Activated CD8-positive, alpha-beta memory T cell treated with anti-CD3 and anti-CD28 coated beads, Interleukin-2, amount 50 U/mL, for 4 hours (primary cell): ENCODE measurements around the gene ZRANB3.
"Not testable (repeated sequence)": the region's sequence is repeated elsewhere in the genome, so short reads cannot be mapped to it uniquely, and the experiment has no call there.

Source experiments
- DNase-seq: peaks from one replicate; pipeline ENCODE4 v3.0.0-alpha.2; 2020

The ZRANB3 gene

DNA sequence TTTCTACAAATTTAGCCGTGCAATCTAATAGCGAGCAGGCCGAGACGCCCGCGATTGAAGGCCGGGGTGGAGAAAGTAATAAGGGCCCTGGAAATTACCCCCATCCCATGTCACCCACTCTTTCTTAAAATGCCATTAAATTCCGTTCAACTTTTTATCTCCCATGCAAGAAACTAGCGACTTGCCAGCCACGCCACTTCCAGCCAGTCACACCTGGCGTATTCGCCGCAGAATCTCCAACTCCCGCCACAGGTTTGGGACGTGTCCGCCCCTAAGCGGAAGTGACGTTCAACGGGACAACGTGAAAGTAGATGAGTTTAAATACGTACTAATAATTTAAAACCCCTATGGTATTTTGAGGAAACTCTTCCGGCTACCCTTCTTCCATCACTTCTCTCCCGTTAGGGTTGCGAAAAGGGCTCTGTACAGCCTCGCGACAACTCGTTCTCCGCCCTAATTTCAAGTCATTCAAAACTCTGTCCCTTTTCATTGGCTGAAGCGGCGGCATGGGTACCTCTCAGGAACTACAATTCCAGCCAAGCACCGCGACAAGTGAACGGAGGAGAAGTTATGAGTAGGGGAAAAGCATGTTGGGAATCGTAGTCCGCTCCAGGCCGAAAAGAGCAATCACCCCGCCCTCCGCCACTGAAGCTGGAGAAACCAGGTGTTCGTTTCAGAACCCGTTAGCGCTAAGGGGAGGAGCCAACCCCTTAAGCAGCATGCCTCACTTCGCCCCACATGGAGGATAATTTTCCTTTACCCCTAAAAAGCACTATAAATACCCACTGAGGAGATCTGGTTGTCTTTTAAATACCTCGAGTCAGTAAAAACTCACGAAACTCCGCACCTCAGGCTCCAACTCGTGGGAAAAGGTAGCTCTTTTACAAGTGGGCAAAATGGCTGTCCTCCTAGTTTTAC, at the start of gene ZRANB3:
ZRANB3 (minus strand) TSS at position 906 of the 918 bp plus-strand sequence.
- peak; percentile 92 for DNase-seq

DNA sequence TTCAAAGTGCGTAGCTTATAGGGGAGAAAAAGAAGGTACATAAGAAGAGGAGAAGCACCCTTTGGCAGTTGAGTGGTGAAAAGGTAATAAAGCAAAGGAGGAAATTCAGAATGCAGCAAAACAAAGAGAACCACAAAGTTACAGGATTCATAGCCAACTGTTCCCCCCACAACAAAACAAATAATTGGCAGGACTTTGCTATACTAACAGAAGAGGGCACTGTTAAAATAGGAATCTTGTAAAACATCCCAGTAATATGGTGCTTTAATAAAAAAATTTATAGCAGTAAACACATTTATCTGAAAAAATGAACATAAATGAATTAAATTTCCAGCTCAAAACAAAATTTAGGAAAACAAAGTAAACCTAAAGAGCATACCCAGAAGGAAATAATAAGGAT, 42.6 kb upstream of the ZRANB3 start:
- no peak for DNase-seq

DNA sequence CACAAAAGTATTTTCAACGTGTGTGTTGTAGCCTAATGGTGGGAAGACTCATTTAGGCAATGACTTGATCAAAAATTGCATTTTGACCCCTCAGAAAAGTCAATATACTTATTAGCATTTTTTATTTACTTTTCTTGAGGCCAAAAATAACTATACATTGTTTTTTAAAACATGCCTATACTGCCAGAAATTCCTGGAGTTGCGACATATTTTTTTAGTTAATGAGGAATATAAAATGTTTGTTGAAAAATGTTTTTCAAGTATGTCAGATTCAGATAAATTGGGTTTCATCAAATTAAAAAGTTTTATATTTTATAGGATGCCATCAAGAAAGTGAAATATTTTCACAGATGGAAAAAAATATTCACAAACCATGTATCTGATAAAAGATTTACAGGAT, 39.9 kb upstream of the ZRANB3 start:
- no peak for DNase-seq

DNA sequence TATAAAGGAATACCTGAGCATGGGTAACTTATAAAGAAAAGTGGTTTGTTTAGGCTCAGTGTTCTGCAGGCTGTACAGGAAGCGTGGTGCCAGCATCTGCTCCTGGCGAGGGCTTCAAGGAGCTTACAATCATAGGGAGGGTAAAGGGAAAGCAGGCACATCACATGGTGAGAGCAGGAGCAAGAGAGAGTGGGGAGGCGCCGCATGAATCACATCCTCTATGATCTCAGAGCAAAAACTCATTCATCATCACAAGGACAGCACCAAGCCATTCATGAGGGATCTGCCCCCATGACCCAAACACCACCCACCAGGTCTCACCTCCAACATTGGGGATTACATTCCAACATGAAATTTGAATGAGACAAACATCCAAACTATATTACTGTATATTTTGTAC, 32.8 kb upstream of the ZRANB3 start:
- no peak for DNase-seq

DNA sequence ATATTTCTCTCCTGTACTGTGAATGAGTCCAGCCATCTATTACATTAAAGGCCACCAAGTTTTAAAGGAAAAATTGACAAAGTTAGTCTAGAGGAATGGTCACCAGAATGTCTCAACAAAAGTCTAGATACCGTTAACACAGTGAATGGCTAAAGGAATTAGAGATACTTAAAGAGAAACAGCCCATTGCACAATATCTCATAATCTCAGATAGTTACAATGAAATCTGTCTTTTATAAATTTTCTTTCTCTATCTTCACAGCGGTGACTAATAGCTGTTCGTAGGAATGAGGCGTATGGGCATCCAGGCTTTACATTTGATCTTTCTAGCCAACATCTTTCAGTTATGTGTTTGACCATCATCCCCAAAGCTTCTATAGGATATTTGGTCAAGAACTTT, 30.9 kb upstream of the ZRANB3 start:
- DNase-seq, result no peak

DNA sequence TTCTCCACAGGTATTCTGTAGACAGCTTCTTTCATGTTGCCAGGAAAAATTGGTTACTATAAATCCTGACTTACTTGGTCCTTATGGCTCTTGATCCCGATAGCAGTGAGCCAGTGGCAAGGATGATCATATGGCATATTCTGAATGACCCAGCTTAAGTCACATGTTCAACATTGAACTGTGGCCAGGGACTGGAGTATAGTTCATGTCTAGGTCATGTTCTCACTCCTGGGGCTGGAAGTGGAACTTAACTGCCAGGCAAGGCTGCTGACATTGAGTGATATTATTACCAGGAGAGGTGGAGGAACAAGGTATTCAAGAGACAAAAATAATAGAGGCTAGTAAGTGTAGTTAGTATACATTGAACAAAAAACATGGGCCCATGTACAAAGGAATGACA, 26.5 kb upstream of the ZRANB3 start:
- no peak for DNase-seq

DNA sequence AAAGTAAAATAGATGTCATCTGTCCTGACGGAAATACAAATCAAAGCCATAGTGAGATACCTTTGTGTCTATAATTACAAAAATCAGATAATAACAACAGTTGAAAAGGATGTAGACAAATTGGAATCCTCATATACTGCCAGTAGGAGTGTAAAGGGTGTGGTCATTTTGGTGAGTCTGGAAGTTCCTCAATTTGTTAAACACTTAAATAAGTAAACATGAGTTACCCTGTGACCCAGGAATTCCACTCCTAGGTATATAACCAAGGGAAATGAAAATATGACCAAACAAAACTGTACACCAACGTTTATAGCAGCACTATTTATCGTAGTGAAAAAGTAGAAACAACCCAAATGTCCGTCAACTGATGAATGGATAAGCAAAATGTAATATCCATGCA, 24.3 kb upstream of the ZRANB3 start:
- no peak for DNase-seq

DNA sequence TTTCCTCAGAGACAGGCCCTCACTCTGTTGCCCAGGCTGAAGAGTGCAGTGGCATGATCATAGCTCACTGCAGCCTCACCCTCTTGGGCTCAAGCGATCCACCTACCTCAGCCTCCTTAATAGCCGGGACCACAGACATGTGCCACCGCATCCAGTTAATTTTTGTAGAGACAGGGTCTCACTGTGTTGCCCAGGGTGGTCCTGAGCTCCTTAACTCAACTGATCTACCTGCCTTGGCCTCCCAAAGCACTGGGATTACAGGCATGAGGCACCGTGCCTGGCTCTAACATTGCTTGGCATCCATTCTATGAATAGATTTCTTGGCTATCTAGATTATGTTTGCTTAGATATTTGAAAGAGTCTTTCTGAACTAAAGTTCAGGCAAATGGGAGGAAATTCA, 21.9 kb upstream of the ZRANB3 start:
- DNase-seq, result no peak

DNA sequence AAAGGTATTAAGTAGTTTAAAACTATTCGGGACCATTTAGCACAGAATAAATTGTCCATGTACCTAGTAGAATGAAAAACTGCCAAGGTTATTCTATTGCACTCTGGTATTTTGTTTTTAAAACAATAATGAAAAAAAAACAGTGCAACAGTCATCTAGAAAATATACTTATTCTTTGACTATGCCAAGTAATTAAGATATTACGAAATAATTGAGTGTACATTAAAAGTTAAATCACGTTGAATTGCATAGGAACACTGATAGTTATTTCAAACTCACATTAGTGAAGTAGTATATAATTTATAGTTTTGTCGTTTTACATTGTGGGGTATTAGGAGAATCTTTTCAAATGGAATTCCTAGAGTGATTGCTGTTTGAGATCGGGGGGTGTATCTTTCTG, 20.3 kb upstream of the ZRANB3 start:
- DNase-seq, result no peak

DNA sequence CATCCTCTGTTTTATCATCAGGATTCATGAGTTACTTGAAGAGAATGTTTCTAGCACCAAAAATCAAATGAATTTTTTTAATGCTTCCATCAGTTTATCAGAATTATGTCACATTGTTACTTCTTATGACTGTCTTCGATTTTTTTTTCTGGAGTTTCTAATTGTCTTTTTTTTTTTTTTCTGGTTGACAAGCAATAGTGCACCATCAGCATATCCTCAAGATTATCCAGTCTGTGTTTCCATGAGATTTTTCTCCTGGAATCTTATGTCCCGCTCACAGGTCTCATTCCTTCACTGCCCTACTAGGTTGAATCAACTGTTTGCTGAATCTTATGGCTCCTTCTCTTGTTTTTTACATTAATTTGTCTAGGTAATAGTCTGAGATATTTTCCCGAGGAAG, 16.3 kb upstream of the ZRANB3 start:
- no peak for DNase-seq

DNA sequence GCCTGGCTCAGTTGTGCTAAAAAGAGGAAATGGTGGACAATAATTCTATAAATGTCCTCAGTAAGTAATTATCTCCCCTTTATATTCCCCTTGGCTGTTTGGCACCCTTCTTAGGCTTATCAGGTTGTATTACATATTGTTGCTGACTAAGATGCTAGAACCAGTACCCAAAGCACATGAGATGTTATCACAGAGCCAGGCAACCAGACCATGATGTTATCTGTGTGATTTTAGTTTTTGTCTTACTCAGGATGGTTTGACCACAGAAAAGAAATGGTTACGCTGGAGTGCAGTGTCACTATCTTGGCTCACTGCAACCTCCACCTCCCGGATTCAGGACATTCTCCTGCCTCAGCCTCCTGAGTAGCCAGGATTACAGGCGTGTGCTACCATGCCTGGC, 15.4 kb upstream of the ZRANB3 start:
- no peak for DNase-seq

DNA sequence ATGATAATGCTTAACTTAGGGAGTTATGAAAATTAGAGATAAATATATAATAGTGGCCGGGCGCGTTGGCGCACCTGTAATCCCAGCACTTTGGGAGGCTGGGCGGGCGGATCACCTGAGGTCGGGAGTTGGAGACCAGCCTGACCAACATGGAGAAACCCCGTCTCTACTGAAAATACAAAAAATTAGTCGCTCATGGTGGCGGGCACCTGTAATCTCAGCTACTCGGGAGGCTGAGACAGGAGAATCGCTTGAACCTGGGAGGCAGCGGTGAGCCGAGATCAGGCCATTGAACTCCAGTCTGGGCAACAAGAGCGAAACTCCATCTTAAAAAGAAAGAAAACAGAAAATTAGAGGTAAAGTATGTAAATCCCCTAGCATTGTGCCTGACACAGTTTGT, 2.5 kb upstream of the ZRANB3 start:
- not testable (repeated sequence) for DNase-seq

DNA sequence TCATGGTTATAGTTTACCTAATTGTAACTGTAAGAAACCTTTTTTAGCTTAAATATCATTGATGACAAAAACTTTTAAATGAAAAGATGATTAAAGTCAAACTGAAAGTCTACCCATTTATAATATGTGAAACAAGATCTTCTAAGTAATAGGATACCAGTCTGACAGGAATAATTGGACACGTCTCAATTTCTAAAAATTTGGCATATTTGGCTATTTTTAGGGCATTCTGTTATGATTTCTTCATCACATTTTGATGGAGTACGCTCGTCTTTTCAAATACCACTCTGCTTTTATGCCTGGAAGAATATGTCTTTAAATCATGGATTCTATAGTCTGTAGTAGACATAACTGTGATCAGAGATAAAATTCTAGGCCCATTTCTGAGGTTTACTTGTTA, 1.6 kb upstream of the ZRANB3 start:
- DNase-seq, result no peak

DNA sequence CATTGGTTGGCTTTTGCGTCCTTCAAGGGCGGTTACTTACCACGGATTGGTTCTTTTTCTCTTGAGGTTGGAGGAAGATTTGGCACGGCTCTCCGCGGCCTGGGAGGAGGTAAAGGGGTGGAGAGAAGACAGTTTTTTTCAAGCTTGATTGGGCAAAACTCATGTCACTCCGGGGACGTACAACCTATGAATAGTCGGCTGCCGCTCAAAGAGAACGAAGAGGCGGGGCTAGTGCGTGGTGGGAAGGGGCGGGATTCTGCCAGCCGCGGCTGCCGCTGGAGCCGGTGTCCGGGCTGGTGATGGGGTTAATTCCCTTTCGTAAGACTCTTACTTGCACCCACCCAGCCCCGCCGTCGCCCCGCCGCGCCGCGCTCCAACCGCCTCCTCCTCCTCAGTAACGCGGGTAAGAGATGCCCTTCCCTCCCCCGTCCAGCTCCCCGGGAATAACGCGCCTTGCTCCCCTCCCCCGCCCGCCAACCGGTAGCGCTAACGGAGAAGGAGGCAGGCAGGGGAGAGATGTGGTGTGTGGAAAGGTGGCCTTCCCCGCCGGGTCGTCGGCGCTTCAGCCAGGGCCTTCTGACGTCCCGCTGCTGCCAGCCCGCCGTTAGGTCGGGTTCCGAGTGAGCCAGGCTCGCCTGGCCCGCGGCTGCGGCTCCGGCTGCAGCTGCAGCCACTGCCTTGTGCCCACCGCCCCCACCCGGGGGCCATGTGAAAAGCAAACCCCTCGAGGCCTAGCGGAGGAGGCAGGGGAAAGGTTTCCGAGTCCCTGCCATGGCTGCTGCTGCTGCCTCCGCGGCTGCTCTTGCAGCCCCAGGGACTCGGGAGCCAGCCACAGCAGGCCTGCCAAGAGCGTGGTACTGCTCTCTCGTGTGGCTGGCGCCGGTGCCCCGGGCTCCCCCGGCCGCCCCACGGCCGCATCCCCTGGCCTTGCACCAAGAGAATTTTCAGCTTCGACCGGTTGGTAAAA, 496 bp upstream of the ZRANB3 start, which contains the start of gene R3HDM1:
R3HDM1 (plus strand) TSS at position 254 of the 967 bp plus-strand sequence. CDS start 73,362 bp downstream, outside the sequence.
- DNase-seq, result peak; percentile 93

DNA sequence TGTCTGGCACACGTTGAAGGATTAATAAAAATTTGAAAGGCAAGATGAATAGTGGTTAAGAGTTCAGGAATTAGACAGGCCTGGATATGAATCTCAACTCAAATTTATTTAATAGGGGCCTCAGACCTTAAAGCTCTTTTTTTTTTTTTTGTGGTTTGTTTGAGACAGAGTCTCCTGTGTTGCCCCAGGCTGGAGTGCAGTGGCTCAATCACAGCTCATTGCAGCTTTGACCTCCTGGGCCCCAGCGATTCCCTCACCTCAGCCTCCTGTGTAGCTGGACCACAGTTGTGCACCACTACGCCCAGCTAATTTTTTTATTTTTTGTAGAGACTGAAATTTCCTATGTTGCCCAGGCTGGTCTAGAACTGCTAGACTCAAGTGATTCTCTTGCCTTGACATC, 3.0 kb downstream of the ZRANB3 start:
- DNase-seq, result no peak

DNA sequence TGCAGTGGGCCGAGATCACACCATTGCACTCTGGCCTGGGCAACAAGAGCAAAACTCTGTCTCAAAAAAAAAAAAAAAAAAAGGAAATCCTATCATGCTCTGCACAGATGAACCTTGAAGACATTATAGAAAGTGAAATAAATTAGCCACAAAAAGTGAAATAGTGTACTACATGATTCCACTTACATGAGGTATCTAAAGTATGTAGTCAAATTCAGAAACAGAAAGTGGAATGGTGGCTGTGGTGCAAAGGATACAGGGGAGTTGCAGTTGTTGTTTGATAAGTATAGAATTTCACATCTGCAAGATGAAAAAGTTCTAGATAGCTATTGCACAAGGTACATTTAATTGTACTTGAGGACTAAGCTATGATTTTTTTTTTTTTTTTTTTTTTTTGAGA, 5.2 kb downstream of the ZRANB3 start:
- DNase-seq, result no peak

DNA sequence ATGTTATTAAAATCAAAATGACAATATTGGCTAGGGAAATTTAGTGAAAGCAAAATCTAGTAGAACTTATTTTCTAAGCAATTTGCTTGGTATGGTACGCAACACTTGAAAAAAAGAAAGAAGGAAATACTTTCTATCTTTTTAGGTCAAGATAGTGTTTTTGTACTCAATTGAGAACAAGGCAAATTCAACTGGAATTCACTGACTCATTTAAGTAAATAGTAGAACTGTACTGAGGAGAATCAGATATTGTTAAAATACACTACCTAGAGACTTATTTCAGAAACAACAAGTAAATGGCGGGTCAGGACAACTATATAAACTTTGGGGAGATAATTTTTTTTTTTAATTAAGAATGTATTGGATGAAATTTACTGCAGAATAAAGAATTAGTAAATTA, 18.9 kb downstream of the ZRANB3 start:
- no peak for DNase-seq

DNA sequence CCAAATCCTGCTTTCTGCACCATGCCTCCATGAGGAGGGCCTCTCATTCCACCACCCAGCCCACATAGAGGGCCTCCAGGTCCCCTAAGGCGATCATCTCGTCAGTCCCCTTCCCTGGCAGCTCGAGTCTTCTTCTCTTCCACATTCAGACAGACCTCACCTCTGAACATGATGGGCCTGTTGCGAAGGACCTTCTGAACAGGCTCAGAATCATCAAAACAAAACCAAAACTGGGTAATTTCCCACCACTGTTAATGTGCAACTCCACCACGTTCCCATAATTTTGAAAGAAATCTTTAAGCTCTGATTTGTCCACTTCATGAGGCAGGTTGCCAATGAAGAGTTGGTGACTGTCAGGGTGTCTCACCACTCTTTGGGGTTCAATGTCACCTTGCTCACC, 20.4 kb downstream of the ZRANB3 start:
- no peak for DNase-seq

DNA sequence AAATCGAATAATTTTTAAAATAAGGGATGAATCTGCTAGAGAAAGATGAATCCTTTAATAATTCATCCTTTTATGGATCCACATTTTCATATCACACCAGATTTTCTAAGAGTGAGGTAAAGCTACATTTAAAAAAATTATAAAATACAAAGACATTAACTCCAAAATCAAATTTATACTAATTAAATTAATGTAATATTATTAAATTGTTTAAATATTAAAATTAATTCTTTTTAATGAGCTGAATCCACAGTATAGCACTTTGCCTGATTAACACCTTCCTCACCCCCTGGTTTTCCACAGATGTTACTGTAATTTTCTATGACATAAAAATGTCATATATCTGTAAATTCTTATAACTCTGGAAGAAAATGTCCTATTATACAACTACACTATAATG, 26.2 kb downstream of the ZRANB3 start:
- no peak for DNase-seq

DNA sequence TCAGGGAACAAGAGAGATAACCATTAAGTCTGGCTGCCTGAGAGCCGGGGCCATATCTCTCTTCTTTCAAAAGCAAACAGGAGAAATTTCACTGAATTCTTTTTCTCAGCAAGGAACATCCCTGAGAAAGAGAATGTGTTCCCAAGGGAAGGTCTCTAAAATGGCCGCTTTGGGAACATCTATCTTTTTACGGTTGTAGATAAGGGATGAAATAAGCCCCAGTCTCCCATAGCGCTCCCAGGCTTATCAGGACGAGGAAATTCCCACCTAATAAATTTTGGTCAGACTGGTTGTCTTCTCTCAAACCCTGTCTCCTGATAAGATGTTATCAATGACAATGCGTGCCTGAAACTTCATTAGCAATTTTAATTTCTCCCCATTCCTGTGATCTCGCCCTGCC, 32.4 kb downstream of the ZRANB3 start:
- not testable (repeated sequence) for DNase-seq

DNA sequence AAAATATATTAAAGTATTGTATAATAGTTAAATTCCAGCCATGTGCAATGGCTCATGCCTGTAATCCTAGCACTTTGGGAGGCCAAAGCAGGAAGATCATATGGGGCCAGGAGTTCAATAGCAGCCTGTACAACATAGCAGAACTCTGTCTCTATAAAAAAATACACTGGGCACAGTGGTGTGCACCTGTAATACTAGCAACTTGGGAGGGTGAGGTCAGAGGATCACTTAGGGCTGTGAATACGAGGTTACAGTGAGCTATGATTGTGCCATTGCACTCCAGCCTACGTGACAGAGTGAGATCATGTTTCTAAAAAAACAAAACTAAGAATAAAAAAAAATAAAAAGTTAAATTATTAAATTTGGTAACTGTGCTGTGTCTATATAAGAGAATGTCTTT, 36.1 kb downstream of the ZRANB3 start:
- DNase-seq, result no peak

DNA sequence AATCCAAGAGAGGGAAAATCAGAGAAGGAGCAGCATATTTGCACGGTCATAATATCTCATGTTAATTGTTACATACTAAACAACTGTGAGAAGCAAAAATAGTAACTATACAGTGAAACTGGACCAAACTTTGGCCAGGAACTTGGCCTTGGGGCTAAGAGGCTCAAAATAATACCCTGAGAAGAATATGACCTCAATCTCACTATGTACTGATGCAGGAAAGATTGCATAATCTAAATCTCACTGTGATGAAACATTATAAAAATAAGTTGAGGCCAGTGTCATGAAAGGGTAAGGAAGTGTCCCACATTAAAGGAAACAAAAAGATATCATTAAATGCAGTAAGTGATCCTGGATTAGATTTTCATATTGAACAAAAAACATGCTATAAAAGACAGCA, 36.5 kb downstream of the ZRANB3 start:
- DNase-seq, result no peak

DNA sequence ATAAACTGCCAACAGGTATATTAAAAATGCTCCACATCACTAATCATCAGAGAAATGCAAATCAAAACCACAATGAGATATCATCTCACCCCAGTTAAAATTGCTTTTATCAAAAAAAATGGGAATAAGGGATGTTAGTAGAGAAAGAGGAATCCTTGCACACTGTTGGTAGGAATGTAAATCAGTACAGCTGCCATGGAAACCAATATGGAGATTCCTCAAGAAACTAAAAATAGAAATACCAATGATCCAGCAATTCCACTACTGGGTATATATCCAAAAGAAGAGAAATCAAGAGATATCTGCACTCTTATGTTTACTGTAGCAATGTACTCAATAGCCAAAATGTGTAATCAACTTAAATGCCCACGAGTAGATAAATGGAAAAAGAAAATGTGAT, 40.6 kb downstream of the ZRANB3 start:
- no peak for DNase-seq

DNA sequence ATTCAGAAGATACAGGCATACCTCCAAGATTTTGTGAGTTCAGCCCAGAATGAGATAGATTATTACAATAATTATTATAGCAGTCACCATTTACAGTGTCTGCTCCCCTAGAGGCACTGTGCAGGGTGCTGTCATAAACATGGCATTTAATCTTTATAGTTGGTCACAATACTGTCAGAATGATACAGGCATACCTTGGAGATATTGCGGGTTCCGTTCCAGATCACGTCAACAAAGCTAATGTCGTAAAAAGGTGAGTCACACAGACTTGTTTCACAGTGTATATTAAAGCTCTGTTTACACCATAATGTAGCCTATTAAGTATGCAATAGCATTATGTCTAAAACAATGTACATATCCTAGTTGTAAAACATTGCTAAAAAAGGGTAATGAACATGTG, 45.6 kb downstream of the ZRANB3 start:
- DNase-seq, result no peak
